HG03457 (cell line): ENCODE measurements around the gene HOXC4.
"Not testable (repeated sequence)": the region's sequence is repeated elsewhere in the genome, so short reads cannot be mapped to it uniquely, and the experiment has no call there.

ENCODE experiments used
- ATAC-seq: cut with Tn5 transposase; IDR thresholded peaks from one replicate; pipeline ENCODE4 v1.9.1; 2021; ENCODE audit warnings: moderate number of reproducible peaks; ENCODE audit not compliant: unreplicated experiment

Gene HOXC4

DNA sequence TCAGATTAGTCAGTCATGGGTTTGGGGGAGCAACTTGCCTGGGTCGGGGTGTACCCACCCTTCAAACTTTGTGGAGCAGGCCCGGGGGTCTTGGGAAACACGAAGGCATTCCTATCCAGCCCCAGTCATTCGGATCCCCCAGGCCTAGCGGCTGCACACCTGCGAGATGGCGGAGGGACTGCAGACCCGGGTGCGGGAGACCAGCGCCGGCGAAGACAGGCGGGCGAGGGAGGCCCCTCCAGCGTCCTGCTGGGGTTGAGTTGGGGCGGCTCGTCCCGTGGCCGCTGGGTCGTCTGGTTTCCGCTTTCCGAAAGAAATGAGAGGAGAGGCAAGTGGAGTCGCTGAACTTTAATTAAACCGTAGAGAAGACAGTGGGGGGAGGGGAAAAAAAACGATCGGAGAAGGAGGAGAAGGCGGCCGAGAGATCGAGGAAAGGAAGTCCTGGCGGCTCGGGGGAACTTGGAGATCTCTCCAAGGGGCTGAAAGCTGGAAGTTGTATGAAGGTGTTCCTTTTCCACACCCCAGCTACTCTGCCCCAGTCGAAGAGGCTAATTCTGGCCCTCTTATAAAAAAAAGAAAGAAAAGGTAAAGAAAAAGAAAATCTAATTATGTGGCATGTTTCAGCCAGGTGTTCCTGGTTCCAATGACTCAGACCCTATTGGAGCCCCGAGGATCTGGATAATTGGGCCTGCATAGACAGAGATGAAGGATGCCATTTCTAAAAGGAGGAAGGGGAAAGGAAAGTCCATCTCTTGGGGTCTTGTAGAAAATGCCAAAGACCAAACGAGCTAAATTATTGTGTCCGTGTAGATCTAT is 28.2 kb downstream of the HOXC4 start:
- ATAC-seq: not testable (repeated sequence)

DNA sequence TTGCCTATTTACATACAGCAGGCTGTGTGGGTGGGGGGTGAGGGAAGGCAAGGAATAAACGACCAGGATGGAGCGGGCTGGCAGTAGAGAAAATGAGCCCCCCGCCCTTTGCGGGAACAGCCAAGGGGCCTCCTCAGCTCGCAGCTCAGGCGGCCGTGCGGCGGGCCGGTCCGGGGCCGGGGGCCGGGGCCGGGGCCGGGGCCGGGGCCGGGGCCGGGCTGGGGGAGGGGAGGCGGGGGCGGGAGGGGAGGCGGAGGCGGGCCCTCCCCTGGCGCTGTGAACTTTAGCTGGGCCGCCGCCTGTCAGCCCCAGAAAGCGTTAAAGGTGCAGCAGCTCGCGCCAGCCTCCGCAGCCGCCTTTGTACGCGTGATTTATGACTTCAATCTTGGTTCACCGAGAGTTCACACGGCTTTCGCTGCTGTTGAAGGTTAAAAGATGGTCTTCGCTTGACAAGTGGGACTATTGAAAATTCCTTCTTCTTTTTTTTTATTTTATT is 28.8 kb downstream of the HOXC4 start:
- ATAC-seq: no peak

DNA sequence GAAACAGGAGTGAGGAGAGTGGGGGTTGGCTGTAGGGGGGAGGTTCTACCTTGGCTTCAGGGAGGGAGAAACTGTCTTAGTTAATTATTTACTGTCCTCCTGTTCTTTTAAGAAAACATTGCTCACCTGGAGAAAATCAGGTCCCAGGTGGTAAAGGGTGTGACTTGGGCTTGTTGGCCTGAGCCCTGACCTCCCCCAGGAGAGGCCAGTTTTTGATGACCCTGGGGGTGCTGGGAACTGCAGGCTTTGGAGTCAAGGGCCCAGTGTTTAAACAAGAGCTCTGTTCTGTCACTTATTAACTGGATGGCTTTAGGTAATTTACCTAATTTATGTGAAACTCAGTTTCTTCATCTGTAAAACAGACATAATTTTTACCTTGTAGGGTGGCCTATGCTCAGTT is 34.4 kb downstream of the HOXC4 start:
- not testable (repeated sequence) for ATAC-seq

DNA sequence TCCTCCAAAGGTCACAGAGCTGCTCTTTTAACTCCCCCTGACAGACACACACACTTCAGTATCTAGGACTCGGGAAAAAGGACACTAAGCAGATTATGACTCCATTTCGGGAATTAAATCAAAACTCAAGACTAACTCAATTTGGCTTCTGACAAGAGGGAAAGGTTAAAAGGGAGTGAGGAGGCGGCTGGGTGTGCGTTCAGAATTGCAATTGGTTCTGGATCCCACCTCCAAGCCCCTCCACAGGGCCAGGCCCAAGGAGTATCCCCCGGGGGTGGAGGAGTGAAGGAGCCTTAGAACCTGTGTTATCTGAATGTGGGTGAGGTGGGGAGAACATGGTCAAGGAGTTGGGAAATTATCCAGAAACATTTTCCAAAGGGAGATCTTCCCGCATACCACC is 35.8 kb downstream of the HOXC4 start:
- not testable (repeated sequence) for ATAC-seq

DNA sequence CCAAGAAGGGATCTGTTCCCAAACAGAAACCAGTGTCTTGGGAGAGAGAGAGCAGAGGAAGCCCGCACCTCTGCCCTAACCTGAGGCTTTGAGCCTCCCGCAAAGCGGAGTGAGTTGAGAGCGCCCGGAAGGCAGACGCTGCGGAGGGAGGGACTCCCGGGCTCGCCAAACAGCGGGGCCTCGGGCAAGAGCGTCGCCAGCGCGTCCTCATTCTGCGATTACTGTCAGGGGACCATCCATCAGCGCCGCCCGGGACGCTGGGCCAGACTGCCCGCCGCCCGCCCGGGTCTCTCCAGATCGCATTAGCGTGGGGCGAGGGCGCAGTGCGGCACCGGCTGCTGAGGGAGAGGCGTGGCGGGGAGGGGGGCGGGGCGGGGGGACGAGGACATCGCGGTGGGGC is 36.7 kb downstream of the HOXC4 start:
- ATAC-seq: not testable (repeated sequence)

DNA sequence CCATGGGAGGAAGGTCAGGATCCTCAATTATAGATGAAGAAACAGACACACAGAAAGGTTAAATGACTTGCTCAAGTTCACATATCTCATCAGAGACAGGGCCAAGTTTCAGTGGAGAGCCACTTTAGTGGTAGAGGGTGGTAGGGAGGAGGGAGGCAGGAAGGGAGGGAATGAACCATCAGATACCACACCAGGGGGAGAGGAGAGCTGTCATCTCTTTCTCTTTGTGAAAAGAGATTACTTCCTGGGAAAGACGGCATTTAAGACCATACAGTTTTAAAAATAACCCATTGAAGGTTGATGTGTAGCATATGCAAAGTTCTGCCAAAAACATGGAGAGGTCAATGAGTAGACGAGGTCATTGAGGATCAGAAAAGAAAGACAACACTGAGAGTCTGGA is 39.3 kb downstream of the HOXC4 start:
- ATAC-seq: not testable (repeated sequence)

DNA sequence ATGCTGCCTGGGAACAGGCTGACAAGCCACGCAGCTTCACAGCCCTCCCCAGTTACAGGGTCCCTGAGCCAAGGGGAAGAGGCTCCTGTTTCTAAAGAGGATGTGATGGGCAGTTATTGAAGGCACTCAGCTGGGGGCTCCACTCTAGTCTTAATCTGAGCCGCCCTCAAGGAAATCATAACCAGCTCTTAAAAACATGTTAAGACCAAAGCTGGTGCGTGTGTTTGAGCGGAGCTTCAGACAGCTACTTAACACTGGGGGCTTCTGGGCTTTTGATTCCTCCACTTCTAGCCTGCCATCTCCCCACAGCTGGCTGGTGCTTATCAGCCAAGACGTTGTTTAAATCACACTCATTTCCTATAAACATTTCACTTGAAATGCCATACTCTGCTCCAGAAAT is 42.3 kb downstream of the HOXC4 start:
- not testable (repeated sequence) for ATAC-seq

DNA sequence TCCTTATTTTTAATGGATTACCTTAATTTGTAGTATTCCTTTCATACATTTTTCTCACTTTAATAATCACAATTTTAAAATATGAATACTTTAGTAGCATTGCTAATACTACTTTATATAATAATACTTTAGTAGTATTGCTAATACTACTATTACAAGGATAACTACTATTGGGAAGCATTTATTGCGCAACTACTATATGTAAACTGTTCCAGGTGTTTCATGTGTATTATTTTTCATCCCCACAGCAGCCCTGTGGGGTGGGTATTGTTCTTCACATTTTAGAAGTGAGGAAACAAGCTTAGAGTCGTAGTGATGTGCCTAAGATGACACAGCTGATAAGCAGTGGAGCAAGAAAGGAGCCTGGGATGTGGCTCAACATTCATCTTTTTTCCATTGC is 45.0 kb downstream of the HOXC4 start:
- ATAC-seq: not testable (repeated sequence)

DNA sequence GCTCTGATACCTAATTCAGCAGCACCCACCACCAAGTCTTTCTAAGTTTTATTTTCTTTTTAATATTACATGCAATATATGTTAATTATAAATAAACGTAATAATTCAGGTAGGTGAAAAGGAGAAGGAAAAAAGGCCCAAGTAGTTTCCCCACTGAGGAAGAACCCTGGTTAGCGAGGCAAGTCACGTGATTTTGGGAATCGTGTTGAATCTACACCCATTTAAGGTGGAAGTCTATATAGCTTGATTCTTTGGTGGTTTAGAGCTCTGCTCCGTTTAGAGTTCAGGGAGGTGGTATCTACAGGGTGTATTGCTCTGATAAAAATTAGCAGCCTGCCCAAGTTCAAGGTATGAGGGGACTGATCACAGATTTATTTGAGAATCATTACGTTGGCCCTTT is 47.0 kb downstream of the HOXC4 start:
- ATAC-seq: not testable (repeated sequence)

DNA sequence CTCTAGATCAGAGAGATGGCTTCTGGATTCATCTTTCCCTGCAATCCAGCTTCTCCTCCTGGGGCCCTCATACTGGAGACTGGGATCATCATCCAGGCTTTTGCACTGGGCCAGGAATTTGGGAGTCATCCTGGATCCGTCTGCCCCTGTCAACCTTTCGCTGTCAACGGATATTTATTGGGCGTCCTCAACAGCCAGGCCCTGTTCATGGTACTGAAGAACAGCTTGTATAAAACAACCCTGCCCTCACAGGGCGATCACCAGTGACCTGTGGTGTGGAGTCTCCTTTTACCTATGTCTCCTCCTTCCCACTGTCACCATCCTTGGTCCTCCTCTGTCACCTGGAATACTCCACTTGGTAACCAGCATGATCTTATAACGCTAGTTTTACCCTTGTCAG is 48.6 kb downstream of the HOXC4 start:
- ATAC-seq: not testable (repeated sequence)

DNA sequence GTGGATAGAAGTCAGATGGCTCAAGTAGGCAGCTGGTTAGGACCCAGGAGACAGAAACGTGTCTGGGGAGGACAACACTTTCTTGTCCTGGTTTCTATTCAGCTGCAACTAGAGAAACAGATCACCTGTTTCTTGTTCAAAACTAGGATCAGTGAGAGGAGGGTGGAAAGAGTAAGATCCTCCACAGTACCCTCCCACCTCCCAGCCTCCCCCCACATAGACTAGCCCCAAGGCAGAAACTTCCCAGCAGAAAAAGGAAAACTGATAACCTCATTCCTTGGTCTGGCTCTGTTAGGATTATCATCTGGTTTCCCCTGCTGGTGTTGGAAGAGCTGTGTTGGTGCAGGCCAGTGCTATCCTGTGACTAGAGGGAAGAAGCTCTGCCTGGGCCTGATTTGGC is 50.2 kb downstream of the HOXC4 start:
- not testable (repeated sequence) for ATAC-seq
